Measurements from ENCODE around the gene CDC42BPA.

DNA sequence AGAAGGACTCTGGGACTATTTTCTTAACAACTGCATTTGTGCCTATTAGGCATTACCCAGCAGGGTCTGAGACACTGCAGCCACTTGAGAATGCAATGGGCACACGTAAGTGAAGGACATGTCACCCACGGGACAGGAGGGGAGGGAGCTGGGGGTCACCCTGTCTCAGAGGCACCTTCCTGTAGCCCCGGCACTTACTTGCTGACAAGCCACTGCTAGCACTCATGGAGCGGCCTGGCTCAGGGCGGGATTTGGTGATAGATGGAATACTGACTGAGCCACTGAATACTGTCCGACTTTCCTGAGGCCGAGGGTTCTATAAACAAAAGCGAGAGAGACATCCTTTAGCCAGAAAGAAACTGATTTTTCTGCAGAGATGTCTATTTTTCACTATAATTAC, 313.5 kb downstream of the CDC42BPA start:
- TF ChIP-seq CHD2 (IDR thresholded peaks at IDR 0.05; ENCODE audit: low read length, partially characterized antibody) (no peak), FOXS1 (CRISPR knock-in tag; IDR thresholded peaks at IDR 0.05) (no peak)
- TF ChIP-seq, protein P1, sequence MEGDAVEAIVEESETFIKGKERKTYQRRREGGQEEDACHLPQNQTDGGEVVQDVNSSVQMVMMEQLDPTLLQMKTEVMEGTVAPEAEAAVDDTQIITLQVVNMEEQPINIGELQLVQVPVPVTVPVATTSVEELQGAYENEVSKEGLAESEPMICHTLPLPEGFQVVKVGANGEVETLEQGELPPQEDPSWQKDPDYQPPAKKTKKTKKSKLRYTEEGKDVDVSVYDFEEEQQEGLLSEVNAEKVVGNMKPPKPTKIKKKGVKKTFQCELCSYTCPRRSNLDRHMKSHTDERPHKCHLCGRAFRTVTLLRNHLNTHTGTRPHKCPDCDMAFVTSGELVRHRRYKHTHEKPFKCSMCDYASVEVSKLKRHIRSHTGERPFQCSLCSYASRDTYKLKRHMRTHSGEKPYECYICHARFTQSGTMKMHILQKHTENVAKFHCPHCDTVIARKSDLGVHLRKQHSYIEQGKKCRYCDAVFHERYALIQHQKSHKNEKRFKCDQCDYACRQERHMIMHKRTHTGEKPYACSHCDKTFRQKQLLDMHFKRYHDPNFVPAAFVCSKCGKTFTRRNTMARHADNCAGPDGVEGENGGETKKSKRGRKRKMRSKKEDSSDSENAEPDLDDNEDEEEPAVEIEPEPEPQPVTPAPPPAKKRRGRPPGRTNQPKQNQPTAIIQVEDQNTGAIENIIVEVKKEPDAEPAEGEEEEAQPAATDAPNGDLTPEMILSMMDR (IDR thresholded peaks at IDR 0.05), result no peak
